Neuron (in vitro differentiated cells): ENCODE data around the gene LSR.

Experiments
- H2AFZ ChIP-seq: one replicate; pipeline ENCODE4 v1.6.1; 2013; ENCODE audit warnings: low read depth, mild to moderate bottlenecking, inconsistent platforms, low read length, moderate library complexity
- H3K27me3 ChIP-seq: one replicate; pipeline ENCODE4 v1.6.1; 2013; ENCODE audit warnings: low read length; ENCODE audit not compliant: insufficient read depth
- H3K36me3 ChIP-seq: one replicate; pipeline ENCODE4 v1.6.1; 2013; ENCODE audit warnings: low read length; ENCODE audit not compliant: insufficient read depth
- H3K4me1 ChIP-seq: one replicate; pipeline ENCODE4 v1.6.1; 2013; ENCODE audit warnings: low read length; ENCODE audit not compliant: insufficient read depth
- H3K4me3 ChIP-seq: 2 replicates; pipeline ENCODE4 v1.5.1; 2013; ENCODE audit warnings: mild to moderate bottlenecking, low read length, moderate library complexity
- H3K9me3 ChIP-seq: one replicate; pipeline ENCODE4 v1.6.1; 2013; ENCODE audit warnings: low read length

Gene LSR

DNA sequence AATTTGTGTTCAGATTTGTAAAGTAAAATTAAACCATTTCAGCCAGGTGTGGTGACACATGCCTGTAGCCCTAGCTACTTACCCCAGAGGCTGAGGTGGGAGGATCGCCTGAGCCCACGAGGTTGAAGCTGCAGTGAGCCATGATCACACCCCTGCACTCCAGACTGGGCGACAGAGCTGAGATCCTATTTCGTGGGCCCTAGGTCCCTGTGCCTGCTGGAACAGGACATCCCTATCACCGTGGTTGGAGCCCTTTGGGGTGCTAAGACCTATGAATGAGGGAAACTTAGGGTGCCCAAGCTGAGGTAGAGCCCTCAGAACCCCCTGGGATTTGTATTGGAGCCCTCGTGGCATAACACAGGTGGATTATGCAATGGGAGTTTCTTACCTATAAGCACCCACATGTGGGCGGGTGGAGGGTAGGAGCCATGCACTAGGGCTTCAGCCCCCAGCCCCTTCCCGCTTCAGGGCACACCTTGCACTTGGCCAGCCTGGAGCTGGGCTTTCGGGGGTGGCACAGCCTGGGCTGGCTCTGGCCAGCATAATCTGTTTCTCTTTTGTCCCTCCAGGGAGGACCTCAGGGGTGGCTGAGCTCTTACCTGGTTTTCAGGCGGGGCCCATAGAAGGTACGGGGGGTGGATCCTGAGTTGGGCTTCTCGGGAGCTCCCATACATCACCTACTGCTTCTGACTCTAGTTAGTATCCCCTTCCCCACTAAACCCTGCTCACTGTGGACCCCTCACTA, 12.7 kb downstream of the LSR start:
- Histone ChIP-seq H3K27me3 (no peaks in the 10 kb centered on the region), H3K4me1 (peaks cover 15% of the 10 kb centered on the region), H3K36me3 (peaks cover 6% of the 10 kb centered on the region), H3K4me3 (no peak overlapping the region), H3K9me3 (no peaks in the 10 kb centered on the region), H2AFZ (no peak overlapping the region)

DNA sequence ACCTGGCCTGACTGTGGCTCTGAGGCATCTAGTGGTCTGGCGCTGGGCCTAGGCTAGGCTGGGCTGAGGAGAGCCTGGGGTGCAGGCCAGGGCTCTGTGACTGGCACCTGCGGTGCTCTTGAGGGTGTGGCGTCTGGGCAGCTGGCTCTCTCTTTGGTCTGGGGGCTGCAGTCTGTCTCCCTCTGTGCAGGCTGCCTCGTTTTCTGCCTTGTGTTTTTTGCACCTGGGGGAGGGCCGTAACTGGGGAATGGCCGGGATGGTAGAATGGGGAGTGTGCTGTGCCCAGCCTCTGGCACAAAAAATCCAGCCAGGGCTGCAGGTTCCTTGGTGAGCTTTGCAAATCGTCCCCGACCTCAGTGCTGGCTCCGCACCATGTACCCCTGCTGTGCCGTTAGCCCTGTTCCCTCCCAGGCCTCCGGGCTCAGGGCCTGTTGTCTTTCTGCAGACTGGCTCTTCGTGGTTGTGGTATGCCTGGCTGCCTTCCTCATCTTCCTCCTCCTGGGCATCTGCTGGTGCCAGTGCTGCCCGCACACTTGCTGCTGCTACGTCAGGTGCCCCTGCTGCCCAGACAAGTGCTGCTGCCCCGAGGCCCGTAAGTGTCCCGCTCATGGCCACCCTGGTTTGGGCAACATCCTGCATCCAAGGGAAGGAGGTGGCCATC, 13.4 kb downstream of the LSR start:
- Histone ChIP-seq H3K9me3 (no peaks in the 10 kb centered on the region), H2AFZ (no peak overlapping the region), H3K27me3 (no peaks in the 10 kb centered on the region), H3K4me3 (no peak overlapping the region), H3K36me3 (peaks cover 8% of the 10 kb centered on the region), H3K4me1 (peaks cover 20% of the 10 kb centered on the region)

- Histone ChIP-seq H3K4me3 (no peak overlapping the region), H2AFZ (no peak overlapping the region), H3K36me3 (peaks cover 8% of the 10 kb centered on the region), H3K27me3 (no peaks in the 10 kb centered on the region), H3K9me3 (no peaks in the 10 kb centered on the region), H3K4me1 (peaks cover 8% of the 10 kb centered on the region)
Observed at GRCh38 chr19:35264268-35265125, 15.7 kb downstream of the LSR start.

DNA sequence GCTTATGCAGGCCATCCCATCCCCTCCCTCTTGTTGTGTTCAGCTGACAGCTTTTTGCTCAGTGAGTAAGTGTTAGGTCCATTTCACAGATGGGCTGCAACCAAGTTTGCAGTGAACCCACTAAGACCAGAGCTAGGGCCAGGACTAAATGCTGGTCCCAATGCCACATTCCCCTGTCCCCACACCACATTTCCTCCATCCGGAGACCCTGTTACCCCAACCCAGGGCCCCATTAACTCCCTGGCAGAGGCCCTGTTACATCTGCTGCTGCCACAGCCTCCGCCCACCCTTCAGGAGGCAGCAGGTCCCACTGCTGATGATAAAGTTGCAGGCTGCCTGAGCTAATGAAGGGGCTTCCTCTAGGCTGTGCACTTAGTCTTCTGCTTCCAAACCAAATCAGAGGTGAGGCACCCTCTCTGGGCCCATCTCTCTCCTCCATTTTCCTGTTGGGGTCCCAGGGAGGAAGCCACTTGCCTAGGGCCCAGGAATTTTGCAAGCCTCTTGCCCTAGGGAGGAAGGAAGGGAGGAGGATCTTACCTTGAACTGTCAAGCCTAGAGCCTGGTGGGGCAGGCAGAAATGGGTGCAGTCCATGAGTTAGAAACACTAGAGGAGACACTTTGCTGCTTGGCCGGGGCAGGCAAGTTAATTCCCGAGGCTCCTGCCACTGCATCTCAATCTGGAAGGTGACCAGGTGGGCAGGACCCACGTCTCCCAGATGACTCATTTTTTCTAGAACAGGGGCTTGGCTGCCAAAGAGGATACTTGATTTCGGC, 16.5 kb downstream of the LSR start:
- Histone ChIP-seq H3K9me3 (no peaks in the 10 kb centered on the region), H3K4me1 (peaks cover 14% of the 10 kb centered on the region), H3K36me3 (peaks cover 11% of the 10 kb centered on the region), H3K27me3 (no peaks in the 10 kb centered on the region), H3K4me3 (no peak overlapping the region), H2AFZ (no peak overlapping the region)

- Histone ChIP-seq H3K4me3 (no peak overlapping the region), H3K4me1 (peaks cover 15% of the 10 kb centered on the region), H3K36me3 (peaks cover 18% of the 10 kb centered on the region), H3K27me3 (no peaks in the 10 kb centered on the region), H2AFZ (no peak overlapping the region), H3K9me3 (no peaks in the 10 kb centered on the region)
Observed at GRCh38 chr19:35265900-35266519, 17.2 kb downstream of the LSR start.

DNA sequence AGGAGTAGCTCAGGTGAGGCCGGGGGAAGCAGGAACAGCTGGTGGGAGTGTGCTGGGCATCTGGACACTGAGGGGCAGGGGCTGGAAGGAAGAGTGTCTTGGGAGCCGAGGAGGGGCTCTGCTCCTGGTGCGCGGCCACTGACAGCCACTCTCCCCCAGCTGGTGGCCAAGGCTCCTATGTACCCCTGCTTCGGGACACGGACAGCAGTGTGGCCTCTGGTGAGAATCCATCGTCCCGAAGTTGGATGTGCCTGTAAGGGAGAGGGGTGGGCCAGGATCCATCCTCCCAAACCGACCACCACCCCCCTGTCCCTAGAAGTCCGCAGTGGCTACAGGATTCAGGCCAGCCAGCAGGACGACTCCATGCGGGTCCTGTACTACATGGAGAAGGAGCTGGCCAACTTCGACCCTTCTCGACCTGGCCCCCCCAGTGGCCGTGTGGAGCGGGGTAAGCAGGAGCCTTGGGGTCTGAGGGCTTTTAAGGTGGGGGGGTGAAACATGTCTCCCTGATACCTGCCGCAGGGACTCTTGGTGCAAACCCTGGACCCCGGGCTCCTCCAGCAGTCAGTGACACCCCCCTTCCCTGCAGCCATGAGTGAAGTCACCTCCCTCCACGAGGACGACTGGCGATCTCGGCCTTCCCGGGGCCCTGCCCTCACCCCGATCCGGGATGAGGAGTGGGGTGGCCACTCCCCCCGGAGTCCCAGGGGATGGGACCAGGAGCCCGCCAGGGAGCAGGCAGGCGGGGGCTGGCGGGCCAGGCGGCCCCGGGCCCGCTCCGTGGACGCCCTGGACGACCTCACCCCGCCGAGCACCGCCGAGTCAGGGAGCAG, 17.9 kb downstream of the LSR start:
- peak overlapping the region; percentile 73 for H3K4me3 ChIP-seq
- no peaks in the 10 kb centered on the region for H3K9me3 ChIP-seq
- no peak overlapping the region for H2AFZ ChIP-seq
- peaks cover 15% of the 10 kb centered on the region for H3K4me1 ChIP-seq
- peaks cover 26% of the 10 kb centered on the region for H3K36me3 ChIP-seq
- H3K27me3 ChIP-seq, result no peaks in the 10 kb centered on the region

DNA sequence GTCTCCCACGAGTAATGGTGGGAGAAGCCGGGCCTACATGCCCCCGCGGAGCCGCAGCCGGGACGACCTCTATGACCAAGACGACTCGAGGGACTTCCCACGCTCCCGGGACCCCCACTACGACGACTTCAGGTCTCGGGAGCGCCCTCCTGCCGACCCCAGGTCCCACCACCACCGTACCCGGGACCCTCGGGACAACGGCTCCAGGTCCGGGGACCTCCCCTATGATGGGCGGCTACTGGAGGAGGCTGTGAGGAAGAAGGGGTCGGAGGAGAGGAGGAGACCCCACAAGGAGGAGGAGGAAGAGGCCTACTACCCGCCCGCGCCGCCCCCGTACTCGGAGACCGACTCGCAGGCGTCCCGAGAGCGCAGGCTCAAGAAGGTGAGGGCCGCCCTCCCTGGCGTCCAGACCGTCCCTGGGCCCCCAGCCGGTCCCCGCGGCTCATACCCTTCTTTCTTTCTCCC, 18.6 kb downstream of the LSR start:
- H3K27me3 ChIP-seq, result no peaks in the 10 kb centered on the region
- H3K4me3 ChIP-seq, result peak overlapping the region; percentile 73
- H3K9me3 ChIP-seq, result no peaks in the 10 kb centered on the region
- peaks cover 32% of the 10 kb centered on the region for H3K36me3 ChIP-seq
- H3K4me1 ChIP-seq, result peaks cover 15% of the 10 kb centered on the region
- peak overlapping the region; percentile 48 for H2AFZ ChIP-seq

DNA sequence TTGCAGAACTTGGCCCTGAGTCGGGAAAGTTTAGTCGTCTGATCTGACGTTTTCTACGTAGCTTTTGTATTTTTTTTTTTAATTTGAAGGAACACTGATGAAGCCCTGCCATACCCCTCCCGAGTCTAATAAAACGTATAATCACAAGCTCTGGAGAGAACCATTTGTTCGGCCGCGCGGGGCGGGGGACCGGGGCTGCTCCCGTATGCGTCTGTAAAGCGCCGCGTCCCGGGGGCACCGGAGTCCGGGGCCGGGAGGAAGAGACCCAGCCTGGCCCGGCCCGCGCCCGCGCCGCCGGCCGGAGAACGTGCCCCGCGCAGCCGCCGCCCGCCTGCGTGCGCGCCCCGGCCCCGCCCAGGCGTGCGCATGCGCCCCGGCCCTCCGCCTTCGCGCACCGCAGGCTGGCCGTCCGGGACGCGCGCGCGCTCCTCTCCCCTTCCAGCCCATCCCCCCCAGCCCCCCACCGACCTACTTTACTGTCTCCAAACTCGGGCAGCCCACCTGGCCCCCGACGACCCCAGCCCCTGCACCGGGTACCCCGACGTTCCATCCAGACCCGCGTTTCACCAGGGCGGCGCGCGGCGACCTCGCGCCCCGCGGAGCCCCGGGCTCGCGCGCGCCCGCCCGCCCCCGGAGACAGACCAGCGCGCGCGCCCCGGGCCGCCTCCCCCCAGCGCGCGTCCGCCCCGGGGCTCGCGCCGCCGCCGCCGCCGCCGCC, 19.2 kb downstream of the LSR start:
- H3K9me3 ChIP-seq, result no peaks in the 10 kb centered on the region
- peaks cover 15% of the 10 kb centered on the region for H3K4me1 ChIP-seq
- peak overlapping the region; percentile 73 for H3K4me3 ChIP-seq
- no peaks in the 10 kb centered on the region for H3K27me3 ChIP-seq
- H2AFZ ChIP-seq, result peak overlapping the region; percentile 48
- peaks cover 38% of the 10 kb centered on the region for H3K36me3 ChIP-seq

DNA sequence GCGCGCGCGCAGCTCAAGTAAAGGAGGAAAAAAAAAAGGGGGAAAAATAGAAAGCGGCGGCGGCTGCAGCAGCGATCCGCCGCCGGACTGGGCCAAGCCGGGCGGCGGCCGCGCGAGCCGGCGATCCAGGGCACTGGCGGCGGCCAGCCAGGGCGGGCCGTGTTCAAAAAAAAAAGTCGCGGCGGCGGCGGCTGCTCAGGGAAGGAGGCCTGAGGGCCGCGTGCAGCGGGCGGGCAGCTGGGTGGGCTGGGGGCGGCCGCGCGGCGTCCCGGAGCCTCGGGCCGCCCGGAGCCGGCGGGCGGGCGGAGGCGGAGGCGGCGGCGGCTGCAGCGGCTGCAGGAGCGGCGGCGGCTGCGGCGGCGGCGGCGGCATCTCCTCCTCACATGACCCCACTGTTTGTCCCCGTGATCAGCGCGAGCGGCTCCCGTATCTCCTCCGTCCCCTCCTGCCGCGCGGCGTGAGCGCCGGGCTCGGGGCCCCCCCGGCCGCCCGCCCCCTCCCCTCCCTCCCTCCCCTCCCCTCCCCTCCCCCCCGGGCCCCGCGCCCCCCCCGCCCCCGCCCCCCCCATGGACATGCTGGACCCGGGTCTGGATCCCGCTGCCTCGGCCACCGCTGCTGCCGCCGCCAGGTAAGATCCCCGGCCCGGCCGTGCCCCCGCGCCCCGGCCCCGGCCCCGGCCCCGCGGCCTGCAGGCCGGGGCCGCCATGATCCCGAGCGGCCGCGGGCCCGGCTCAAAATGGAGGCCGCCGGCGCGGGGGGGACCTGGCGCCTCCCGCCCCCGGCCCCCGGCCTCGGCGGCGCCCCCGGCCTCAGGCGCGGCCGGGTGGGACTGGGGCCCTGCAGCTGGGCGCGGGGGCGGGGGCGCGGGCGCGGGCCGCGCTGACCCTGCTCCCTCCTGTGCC, 20.0 kb downstream of the LSR start, which contains the start of gene USF2:
TSS of gene USF2 (plus strand) at position 427 of the 902 bp plus-strand sequence. CDS start at position 567, 140 bp downstream.
- Histone ChIP-seq H3K27me3 (no peaks in the 10 kb centered on the region), H3K4me1 (peaks cover 15% of the 10 kb centered on the region), H3K9me3 (no peaks in the 10 kb centered on the region), H3K4me3 (peak within 1 kb of the TSS; percentile 73), H3K36me3 (peaks cover 46% of the 10 kb centered on the region), H2AFZ (peak within 1 kb of the TSS; percentile 48)

DNA sequence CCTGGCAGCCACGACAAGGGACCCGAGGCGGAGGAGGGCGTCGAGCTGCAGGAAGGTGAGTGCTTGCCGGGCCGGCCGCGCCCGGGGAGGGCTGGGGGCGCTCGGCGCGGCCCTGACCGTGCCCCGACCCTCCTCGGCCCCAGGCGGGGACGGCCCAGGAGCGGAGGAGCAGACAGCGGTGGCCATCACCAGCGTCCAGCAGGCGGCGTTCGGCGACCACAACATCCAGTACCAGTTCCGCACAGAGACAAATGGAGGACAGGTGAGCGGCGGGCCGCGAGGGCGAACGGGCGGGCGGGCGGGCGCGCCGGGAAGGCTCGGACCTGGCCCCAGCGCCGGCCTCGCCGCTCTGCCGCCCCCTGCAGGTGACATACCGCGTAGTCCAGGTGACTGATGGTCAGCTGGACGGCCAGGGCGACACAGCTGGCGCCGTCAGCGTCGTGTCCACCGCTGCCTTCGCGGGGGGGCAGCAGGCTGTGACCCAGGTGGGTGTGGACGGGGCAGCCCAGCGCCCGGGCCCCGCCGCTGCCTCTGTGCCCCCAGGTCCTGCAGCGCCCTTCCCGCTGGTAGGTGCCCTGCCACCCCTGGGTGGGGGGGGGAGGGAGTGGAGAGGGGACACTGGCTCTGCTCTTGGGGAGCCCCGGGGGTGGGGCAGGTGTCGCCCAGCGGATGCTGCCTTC, 20.8 kb downstream of the LSR start:
- H3K4me1 ChIP-seq, result peaks cover 15% of the 10 kb centered on the region
- H3K4me3 ChIP-seq, result peak overlapping the region; percentile 73
- H3K36me3 ChIP-seq, result peaks cover 51% of the 10 kb centered on the region
- no peak overlapping the region for H2AFZ ChIP-seq
- no peaks in the 10 kb centered on the region for H3K9me3 ChIP-seq
- no peaks in the 10 kb centered on the region for H3K27me3 ChIP-seq
